ENCODE measurements around the gene LRRTM4.
"Not testable (repeated sequence)": the region's sequence is repeated elsewhere in the genome, so short reads cannot be mapped to it uniquely, and the experiment has no call there.

DNA sequence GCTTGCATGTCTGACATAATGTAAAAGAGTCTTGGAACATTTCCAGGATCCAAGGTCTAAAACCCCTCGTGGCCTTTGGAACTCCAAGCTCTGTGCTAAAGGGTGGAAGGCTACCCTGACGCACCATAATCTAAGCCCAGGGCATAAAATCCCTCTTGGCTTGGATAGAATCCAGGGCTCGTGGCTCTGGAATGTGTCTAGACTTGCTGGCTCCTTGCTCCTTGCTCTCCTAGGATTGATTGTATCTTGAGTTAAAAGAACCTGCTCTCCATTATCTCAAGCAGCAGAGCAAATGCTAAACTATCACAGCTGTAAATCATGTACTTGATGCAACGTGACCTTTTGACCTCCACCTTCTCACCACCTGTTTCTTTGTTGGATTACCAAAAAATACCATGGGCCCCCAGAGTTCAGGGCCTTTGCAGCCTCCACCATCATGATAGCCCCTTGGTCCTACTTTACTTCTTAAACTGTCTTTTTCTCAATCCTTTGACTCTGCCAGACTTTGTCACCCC lies 346.9 kb downstream of the LRRTM4 start:
- TF ChIP-seq REST (IDR thresholded peaks at IDR 0.05; ENCODE audit: insufficient read depth in 1 of 2, low read depth in 2 of 2, low read length in 1 of 2); SIN3A (IDR thresholded peaks at IDR 0.05; ENCODE audit: borderline replicate concordance, insufficient read depth, low read depth, low read length); CTCF (IDR thresholded peaks at IDR 0.05): not testable (repeated sequence)
